Dendritic cell treated with granulocyte-macrophage colony-stimulating factor and Interleukin-4, amounts not matched to agents 40 ng/mL and 50 ng/mL, for 4 days (primary cell): Measurements from ENCODE around the gene LIPH.

Experiments used
- H3K27ac Mint-ChIP-seq: one replicate; pipeline ENCODE4 v1.8.0; 2022; ENCODE audit warnings: mild to moderate bottlenecking, mixed read lengths
- H3K27me3 Mint-ChIP-seq: one replicate; pipeline ENCODE4 v1.8.0; 2022; ENCODE audit warnings: mild to moderate bottlenecking, mixed read lengths
- H3K36me3 Mint-ChIP-seq: one replicate; pipeline ENCODE4 v1.8.0; 2022; ENCODE audit warnings: low read depth, mixed read lengths
- H3K4me1 Mint-ChIP-seq: one replicate; pipeline ENCODE4 v1.8.0; 2022; ENCODE audit warnings: low read depth, mixed read lengths
- H3K4me3 Mint-ChIP-seq: one replicate; pipeline ENCODE4 v1.8.0; 2022; ENCODE audit warnings: mild to moderate bottlenecking, moderate library complexity, mixed read lengths
- H3K9me3 Mint-ChIP-seq: one replicate; pipeline ENCODE4 v1.8.0; 2022; ENCODE audit warnings: mixed read lengths
- intact Hi-C: fragments of 100-400 bp; cut with micrococcal nuclease; formaldehyde crosslinking; loops from one replicate; pipeline ENCODE4 v1.15.0; 2022

Gene LIPH

DNA sequence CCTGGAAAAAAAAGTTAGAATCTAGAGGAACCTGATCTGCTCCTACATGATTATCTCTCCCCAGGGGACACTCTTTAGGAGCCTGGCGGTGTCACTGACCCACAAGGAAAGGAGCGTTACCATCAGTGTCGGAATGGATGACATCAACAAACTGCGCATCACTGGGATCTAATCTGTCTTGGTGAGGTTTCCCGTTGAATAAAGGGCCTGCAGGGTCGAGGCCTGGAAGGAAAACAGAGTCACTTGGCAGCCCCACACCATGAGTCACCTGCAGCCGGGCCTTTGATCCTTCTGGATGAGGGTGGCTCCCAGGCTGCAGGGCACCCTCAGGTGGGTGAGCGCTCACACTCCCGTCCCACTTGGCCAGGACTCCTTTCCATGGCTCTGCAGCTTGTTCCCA is 25.0 kb downstream of the LIPH start:
- Mint-ChIP-seq H3K9me3 (no peaks in the 10 kb centered on the region), H3K27ac (no peak overlapping the region), H3K4me1 (no peaks in the 10 kb centered on the region), H3K27me3 (peaks cover 6% of the 10 kb centered on the region), H3K36me3 (no peaks in the 10 kb centered on the region), H3K4me3 (no peak overlapping the region)
- intact Hi-C loops: no loop called here

DNA sequence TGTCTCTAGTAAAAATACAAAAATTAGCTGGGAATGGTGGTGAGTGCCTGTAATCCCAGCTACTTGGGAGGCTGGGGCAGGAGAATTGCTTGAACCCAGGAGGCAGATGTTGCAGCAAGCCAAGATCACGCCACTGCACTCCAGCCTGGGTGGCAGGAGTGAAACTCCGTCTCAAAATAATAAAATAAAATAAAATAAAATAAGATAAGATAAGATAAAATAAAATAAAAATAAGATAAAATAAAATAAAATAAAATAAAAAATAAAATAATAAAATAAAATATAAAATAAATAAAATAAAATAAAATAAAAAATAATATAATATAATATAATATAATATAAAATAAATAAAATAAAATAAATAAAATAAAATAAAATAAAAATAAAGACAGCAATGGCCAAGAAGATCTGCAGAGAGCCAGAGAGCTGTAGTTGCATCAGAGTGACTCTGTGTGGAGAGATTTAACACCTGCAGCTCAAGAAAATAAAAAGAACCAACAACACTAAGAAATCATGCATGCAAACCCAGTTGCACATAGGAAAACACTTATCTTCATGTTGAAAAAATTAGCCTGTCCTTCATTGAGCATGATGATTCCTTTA is 25.9 kb downstream of the LIPH start:
- H3K27ac Mint-ChIP-seq: no peak overlapping the region
- H3K27me3 Mint-ChIP-seq: peaks cover 9% of the 10 kb centered on the region
- H3K9me3 Mint-ChIP-seq: no peaks in the 10 kb centered on the region
- intact Hi-C loops: no loop called here
- H3K4me1 Mint-ChIP-seq: no peaks in the 10 kb centered on the region
- H3K36me3 Mint-ChIP-seq: no peaks in the 10 kb centered on the region
- H3K4me3 Mint-ChIP-seq: no peak overlapping the region

DNA sequence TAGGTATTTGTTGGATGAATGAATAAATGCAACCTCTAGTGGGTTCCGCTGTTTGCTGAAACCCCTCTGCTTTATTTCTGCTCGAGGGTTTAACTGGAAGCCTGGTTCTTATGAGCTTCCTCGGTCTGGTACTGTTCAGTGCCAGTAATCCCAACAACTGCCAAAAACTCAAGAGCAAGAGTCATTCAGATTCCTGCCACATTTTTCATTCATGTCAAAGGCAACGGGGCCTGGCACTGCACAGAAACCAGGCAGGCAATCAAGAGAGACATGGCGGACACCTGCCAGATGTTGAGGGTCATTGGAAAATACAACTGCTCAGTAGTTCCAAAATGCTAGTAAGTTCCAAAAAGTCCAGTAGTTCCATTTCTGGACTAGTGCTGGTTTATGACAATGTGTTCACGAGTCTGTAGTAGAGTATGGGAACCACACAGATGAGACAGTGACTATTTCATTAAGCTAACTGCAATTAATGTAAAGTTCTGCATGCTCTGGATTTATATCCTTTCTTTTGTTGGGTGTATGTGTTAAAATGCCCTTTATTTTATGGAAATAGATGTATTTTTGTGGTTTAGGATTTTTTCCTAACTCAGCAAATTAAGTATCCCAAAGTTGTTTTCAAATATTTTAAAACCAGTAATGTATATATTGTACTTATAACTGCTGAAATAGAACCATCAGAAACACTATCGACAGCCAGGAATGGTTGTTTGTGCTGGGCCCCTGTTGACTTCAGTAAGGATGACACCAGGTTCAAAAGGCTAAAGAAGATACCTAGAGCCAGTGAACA is 30.8 kb downstream of the LIPH start:
- no peak overlapping the region for H3K27ac Mint-ChIP-seq

DNA sequence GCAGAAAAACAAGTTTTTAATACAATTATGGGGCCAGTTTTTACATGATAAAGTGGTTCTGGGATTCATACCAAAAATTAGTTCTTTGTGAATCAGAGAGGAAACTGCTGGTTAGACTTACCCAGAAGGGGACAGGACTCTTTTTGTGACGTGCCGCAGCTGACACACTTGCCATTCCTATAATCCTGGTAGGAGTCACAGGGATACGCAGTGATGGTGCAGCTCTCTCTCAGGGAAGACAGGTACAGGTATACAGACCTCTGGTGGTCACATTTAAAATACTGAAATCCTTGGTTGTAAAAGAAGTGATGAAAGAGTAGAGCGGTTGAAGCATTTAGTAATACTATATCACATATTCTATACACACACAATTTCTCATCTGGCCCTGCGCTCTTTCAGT is 33.4 kb downstream of the LIPH start:
- Mint-ChIP-seq H3K4me3 (no peak overlapping the region), H3K4me1 (no peaks in the 10 kb centered on the region), H3K27me3 (peaks cover 26% of the 10 kb centered on the region), H3K36me3 (no peaks in the 10 kb centered on the region), H3K27ac (no peak overlapping the region), H3K9me3 (no peaks in the 10 kb centered on the region)
- intact Hi-C loops: no loop called here

More for the DNA sequence above, 30.8 kb downstream of the LIPH start:
- Mint-ChIP-seq H3K27me3 (peaks cover 23% of the 10 kb centered on the region), H3K4me1 (no peaks in the 10 kb centered on the region), H3K9me3 (no peaks in the 10 kb centered on the region), H3K4me3 (no peak overlapping the region), H3K36me3 (no peaks in the 10 kb centered on the region)
- intact Hi-C loops: no loop called here

DNA sequence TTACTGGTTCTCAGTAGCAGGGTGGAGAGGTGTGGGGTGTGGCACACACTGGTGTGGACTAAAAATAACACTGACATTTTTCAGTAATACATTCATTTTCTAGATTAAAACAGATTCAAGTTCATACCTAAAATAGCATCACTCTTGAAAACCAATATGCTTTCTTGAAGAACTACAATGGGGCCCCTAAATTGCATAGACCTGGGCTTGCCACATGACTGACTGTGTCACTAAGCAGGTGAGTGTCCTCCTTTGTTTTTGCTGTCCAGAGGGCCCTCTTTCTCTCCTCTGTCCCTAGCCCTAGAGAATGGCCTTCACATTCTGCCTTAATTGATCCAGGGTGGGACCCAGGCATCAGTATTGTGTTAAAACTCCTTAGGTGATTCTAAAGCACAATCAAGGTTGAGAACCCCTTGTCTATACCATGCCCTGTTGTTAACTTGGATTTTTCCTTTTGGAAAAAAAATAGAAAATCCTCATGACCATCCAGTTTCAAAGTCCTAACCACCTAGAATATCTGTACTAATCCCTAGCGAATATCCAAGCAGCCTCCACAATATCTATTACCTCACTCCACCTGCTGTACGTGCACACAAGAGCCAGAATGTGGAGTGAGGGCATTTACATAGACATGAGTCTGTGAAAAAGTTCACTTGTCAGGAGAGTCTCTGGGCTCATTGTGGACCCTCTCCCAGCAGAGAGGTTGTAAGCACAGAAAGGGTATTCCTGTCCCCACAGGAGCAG is 34.8 kb downstream of the LIPH start:
- no peak overlapping the region for H3K4me3 Mint-ChIP-seq
- no peaks in the 10 kb centered on the region for H3K9me3 Mint-ChIP-seq
- intact Hi-C loops: no loop called here
- no peak overlapping the region for H3K27ac Mint-ChIP-seq
- H3K27me3 Mint-ChIP-seq: peaks cover 30% of the 10 kb centered on the region
- H3K4me1 Mint-ChIP-seq: no peaks in the 10 kb centered on the region
- H3K36me3 Mint-ChIP-seq: no peaks in the 10 kb centered on the region

DNA sequence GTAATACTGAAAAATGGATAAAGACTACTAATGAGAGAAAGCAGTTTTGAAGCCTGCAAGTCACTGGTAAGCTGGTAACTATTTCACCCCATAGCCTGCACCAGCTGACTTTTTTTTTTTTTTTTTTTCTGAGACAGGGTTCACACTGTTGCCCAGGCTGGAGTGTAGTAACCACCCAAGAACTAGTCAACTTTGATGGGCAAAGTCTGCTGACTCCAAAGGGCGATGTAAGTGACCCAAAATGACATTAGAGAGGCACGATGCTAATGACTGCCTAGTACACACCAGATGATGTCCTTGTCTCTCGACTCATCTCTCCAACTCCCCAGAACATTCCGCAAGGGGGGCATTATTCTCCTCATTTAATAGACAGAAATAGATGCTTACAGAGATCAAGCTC is 40.7 kb downstream of the LIPH start:
- H3K27ac Mint-ChIP-seq: no peak overlapping the region
- H3K9me3 Mint-ChIP-seq: no peaks in the 10 kb centered on the region

DNA sequence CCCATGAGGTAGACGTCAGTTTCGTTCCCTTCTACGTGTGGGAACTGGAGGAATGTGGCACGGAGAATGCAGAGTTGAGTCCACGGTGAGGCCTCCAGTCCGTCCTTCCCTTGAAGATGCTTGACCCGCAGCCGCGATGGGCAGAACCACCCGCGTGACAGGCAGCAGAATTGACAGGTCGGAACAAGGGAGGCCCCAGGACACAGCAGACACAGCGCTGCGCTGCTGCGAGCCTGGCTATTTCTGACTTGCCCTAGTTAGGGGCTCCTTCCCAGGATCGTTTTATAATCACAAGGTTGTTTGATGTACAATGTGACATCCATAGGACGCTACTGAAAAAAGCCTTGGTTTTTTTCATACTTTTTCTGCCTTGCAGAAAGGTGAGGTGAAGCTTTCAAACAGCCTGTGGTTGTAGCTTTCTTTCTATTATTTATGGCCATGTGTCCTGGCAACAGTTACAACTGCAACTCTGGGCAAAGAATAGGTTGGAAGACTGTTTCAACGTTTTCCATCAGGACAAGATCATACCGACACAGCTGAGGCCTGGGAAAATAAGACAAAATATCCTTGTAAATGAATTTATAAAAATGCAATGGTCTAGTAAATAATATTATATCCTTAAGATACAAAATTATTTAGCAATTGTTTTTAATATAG is 43.9 kb downstream of the LIPH start:
- H3K27me3 Mint-ChIP-seq: peaks cover 2% of the 10 kb centered on the region
- H3K4me1 Mint-ChIP-seq: no peaks in the 10 kb centered on the region
- H3K27ac Mint-ChIP-seq: no peak overlapping the region

More for the DNA sequence above, 40.7 kb downstream of the LIPH start:
- Mint-ChIP-seq H3K27me3 (peaks cover 10% of the 10 kb centered on the region), H3K4me3 (no peak overlapping the region), H3K36me3 (no peaks in the 10 kb centered on the region), H3K4me1 (no peaks in the 10 kb centered on the region)
- intact Hi-C loops: no loop called here

DNA sequence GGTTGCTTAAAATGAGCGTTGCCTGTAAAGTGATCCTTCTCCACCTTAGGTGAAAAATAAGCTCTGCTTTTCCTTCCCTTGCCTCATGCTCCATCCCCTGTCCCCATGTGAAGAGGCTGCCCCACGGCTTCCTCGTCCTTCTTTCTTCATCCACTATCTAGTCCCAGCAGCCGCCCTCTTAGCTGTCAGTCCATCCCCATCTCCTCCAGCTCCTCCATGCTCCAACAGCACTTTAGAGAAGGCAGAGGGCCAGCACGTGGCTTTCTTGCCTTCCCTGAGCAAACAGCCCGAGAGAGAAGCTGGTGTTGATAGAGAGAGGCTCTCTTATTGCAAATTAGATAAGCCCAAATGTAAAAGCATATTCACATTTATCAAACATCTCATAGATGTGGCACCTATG is 44.5 kb downstream of the LIPH start:
- peaks cover 2% of the 10 kb centered on the region for H3K27me3 Mint-ChIP-seq
- no peak overlapping the region for H3K4me3 Mint-ChIP-seq
- H3K36me3 Mint-ChIP-seq: no peaks in the 10 kb centered on the region
- intact Hi-C loops: no loop called here
- H3K27ac Mint-ChIP-seq: no peak overlapping the region
- H3K9me3 Mint-ChIP-seq: no peaks in the 10 kb centered on the region
- no peaks in the 10 kb centered on the region for H3K4me1 Mint-ChIP-seq

More for the DNA sequence above, 43.9 kb downstream of the LIPH start:
- intact Hi-C loops: no loop called here
- Mint-ChIP-seq H3K9me3 (no peaks in the 10 kb centered on the region), H3K36me3 (no peaks in the 10 kb centered on the region), H3K4me3 (no peak overlapping the region)

DNA sequence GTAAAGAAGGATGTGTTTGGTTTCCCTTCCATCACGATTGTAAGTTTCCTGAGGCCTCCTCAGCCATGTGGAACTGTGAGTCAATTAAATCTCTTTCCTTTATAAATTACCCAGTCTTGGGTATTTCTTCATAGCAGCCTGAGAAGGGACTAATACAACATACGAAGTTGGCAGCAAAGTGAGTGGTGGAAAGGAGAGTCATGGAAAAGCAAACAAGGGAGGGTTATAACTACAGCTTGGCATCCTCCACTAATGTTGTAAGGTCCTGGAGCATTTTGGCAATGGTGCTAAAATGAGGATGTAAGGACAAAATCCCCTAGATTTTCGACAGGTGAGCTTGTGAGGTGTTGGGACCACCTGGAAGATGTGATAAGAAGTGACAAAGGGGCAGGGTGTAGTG is 47.8 kb downstream of the LIPH start:
- intact Hi-C loops: no loop called here
- H3K4me3 Mint-ChIP-seq: no peak overlapping the region
- peaks cover 1% of the 10 kb centered on the region for H3K4me1 Mint-ChIP-seq
- no peaks in the 10 kb centered on the region for H3K9me3 Mint-ChIP-seq
- H3K27me3 Mint-ChIP-seq: peaks cover 2% of the 10 kb centered on the region
- no peak overlapping the region for H3K27ac Mint-ChIP-seq
- no peaks in the 10 kb centered on the region for H3K36me3 Mint-ChIP-seq

DNA sequence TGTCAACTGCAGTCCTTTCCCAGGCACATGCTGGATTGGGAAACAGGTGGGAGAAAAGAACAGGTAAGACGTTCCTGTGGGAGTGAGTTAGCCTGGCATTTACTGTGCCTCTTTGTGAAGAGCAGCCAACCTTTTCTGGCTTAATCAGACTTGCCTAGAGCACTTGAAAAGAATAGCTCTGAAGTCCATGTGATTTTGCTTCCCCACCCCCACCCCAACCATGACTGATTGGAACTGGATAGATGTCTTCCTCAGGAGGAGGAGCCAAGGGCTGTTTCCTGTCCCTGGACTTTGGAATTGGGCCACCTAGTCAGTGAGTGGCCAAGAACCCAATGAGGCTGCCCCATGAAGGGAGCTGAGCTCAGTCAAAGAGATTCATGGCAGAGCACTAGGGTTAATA is 48.9 kb downstream of the LIPH start:
- peaks cover 9% of the 10 kb centered on the region for H3K4me1 Mint-ChIP-seq
- no peak overlapping the region for H3K27ac Mint-ChIP-seq
- no peaks in the 10 kb centered on the region for H3K9me3 Mint-ChIP-seq
- H3K27me3 Mint-ChIP-seq: peaks cover 2% of the 10 kb centered on the region
- H3K36me3 Mint-ChIP-seq: peaks cover 8% of the 10 kb centered on the region
- intact Hi-C loops: no loop called here
- H3K4me3 Mint-ChIP-seq: no peak overlapping the region

DNA sequence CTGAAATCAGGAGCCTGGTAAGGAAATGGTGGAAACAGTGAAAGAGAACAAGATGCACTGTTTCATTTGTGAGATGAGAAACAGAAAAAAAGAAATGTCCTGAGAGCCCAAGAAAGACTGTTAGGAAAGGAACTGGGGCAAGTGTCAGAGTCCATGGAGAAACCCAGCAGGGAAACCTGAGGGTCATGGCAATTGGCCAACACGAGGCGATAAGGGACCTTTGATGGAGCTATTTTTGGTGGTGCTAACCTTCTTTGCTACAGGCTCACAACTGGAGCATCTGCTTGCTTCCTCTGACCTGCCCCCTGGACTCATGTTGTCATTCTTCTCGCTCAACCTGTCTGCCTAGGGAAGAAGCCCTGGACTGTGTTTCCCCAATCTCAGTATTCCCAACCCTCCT is 49.4 kb downstream of the LIPH start:
- peaks cover 2% of the 10 kb centered on the region for H3K27me3 Mint-ChIP-seq
- H3K4me3 Mint-ChIP-seq: no peak overlapping the region
- no peak overlapping the region for H3K27ac Mint-ChIP-seq
- peaks cover 13% of the 10 kb centered on the region for H3K36me3 Mint-ChIP-seq
- intact Hi-C loops: no loop called here
- no peaks in the 10 kb centered on the region for H3K9me3 Mint-ChIP-seq
- H3K4me1 Mint-ChIP-seq: peaks cover 14% of the 10 kb centered on the region

DNA sequence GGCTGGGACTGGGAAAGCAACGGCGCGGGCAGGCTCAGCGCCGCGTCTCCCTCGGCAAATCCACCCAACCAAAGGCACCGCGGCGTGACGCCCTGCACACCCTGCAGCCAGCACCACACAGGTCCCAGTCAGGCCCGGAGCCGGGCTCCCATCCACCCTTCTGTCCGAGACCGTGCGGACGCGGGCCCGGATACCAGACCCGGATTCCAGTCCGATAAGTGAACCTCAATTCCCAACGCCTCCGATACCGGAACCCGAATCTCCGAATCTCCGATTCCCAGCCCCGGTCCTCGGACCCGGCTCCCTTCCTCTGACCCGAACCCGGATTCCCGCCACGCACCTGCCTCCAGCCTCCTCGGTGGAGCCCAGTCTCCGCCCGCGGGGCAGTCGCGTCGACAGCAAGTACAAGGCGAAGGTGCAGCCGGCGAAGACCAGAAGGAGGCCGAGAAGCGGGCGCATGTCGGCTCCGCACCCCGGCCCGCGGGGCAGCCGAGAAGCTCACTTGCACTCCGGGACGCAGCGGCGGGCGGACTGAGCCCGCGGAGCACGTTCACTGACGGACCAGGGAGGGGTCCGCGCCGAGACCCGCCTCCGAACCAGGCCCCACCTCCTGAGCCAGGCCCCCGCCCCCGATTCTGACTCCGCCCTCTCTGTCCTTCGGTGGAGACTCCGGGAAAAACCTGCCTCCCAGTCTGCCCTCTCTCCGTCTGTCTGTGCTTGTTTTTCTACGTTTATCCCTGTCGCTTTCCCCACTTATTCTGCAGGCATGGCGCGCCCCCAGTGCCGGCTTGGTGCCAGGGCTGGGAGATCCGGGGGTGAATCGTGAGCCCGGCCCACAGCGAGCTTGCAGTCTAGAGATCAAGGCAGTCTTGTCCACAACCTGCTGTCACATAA is 53.6 kb downstream of the LIPH start, which contains the start of gene TMEM41A:
TMEM41A (minus strand) TSS at position 533 of the 894 bp plus-strand sequence; CDS start at position 459, 74 bp downstream.
- Mint-ChIP-seq H3K4me1 (peaks cover 38% of the 10 kb centered on the region), H3K27ac (peak within 1 kb of the TSS; percentile 96), H3K4me3 (peak within 1 kb of the TSS; percentile 97), H3K36me3 (peaks cover 46% of the 10 kb centered on the region), H3K9me3 (no peaks in the 10 kb centered on the region), H3K27me3 (peaks cover 2% of the 10 kb centered on the region)
- intact Hi-C loops: loop anchor here (5.0 kb wide), 1 partner anchor 79 kb away; no protein-coding TSS in a partner anchor

DNA sequence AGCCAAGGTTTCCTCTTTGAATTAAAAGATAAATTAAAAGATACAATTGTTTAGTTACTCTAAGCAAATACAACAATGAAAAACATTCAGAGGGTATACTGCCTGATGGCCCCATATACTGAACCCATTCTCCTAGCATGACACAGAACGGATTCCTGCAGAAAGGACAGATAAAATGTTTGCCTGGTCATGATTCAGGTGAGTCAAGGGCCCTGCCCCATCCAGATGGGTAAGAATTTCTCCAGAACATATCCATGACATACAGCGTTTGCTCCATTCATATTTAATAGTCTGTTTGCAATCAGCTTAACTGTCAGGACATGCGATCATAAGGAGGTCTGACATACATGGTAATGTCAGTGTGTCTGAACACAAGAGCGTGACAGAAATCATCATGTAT is 62.1 kb downstream of the LIPH start:
- no peaks in the 10 kb centered on the region for H3K9me3 Mint-ChIP-seq
- no peaks in the 10 kb centered on the region for H3K4me1 Mint-ChIP-seq
- peaks cover 88% of the 10 kb centered on the region for H3K36me3 Mint-ChIP-seq
- intact Hi-C loops: no loop called here
- no peak overlapping the region for H3K4me3 Mint-ChIP-seq
- H3K27ac Mint-ChIP-seq: no peak overlapping the region
- no peaks in the 10 kb centered on the region for H3K27me3 Mint-ChIP-seq
